ENCODE results near the gene CCIN. TPM values are rescaled to one million over a fixed set of nuclear protein-coding genes. Genes with fewer than 3 reads are reported as not detected.

Gene CCIN
- polyA plus RNA-seq, 1 of the 3 experiments (the other 2 are of a cell fraction): 0.54 TPM

- Histone ChIP-seq H3K9ac (no peak overlapping the region; the same call in 1 of the 2 replicates), H3K36me3 (replicated peaks in 1 of 2; ENCODE audit: control insufficient read depth in 1 of 2, insufficient read depth in 2 of 2, low read length in 1 of 2) (peaks cover 0 to 36% of the 10 kb centered on the region in 2 experiments), H3K4me2 (no peak overlapping the region), H3K27ac (ENCODE audit: low read depth in 2 of 2, low read length in 1 of 2) (peak overlapping the region in 1 of 2 experiments; percentile 92; a peak in 2 of 4 replicates), H2AFZ (ENCODE audit: low read depth) (no peak overlapping the region), H3K4me1 (ENCODE audit: control insufficient read depth in 1 of 2, insufficient read depth in 2 of 2, low read depth in 1 of 2, low read length in 1 of 2) (peaks cover 16 to 43% of the 10 kb centered on the region in 2 experiments; a peak in 3 of 4 replicates), H3K9me3 (no peaks in the 10 kb centered on the region), H3K79me2 (ENCODE audit: insufficient read depth) (peaks cover 3% of the 10 kb centered on the region), H3F3A (replicated peaks; ENCODE audit: insufficient read depth) (peaks cover 43% of the 10 kb centered on the region), H4K20me1 (ENCODE audit: insufficient read depth) (no peaks in the 10 kb centered on the region), H3K4me3 (ENCODE audit: low read depth in 2 of 2, low read length in 1 of 2) (no peak overlapping the region), H3K9me2 (no peaks in the 10 kb centered on the region), H3K27me3 (ENCODE audit: insufficient read depth) (no peaks in the 10 kb centered on the region)
- TF ChIP-seq RXRA (IDR thresholded peaks at IDR 0.05; ENCODE audit: borderline replicate concordance, low read depth): no peak
- ChIA-PET POLR2A (no interaction called here), CTCF (interaction anchor here (1.2 to 3.9 kb wide), 2 partner anchors 12 to 13 kb away, joined by 5 to 17 read pairs; no protein-coding TSS in a partner anchor)
- no peak for DNase-seq
- 85% methylated on average over 9 of the region's 9 CpGs for WGBS (ENCODE audit: low lambda C conversion rate)
These were observed 15.4 kb upstream of the CCIN start for GRCh38 chr9:36153746-36154145.

DNA sequence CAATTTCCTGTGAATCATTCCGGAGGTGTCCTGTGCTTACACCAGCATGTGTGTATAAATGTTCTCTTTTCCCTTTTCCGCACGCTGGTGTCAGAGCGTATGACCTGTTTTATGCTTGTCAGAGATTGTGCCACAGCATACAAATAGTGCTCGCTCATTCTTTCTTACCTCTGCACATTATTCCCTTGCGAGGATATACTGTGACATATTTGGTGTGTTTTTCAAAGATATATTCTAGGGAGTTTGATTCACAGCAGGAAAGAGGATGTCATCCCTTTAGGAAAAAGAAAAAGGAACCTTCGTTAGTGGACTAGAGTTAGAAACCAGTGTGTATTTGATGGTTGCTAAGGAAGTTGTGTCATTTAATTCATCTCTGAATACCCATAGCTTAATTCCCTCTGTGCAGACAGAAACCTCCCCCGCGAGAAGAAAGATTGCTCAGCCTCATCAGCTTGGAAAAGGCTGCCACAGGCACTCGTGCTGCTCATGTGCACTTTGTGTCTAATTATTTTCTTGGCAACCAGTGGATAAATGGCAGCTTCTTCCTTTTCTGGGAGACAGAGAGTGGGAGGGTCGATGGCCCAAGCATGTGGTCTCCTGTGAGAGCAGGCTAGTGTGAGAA, 14.7 kb upstream of the CCIN start:
- Histone ChIP-seq H3K27me3 (ENCODE audit: insufficient read depth) (no peaks in the 10 kb centered on the region), H3K36me3 (replicated peaks in 1 of 2; ENCODE audit: control insufficient read depth in 1 of 2, insufficient read depth in 2 of 2, low read length in 1 of 2) (peaks cover 0 to 39% of the 10 kb centered on the region in 2 experiments), H3K4me2 (peak overlapping the region; percentile 34; the same call in 1 of the 2 replicates), H3K4me1 (ENCODE audit: control insufficient read depth in 1 of 2, insufficient read depth in 2 of 2, low read depth in 1 of 2, low read length in 1 of 2) (peaks cover 9 to 45% of the 10 kb centered on the region in 2 experiments; a peak in 3 of 4 replicates), H3K9me2 (no peaks in the 10 kb centered on the region), H3K4me3 (ENCODE audit: low read depth in 2 of 2, low read length in 1 of 2) (no peak overlapping the region), H3F3A (replicated peaks; ENCODE audit: insufficient read depth) (peaks cover 36% of the 10 kb centered on the region), H3K9ac (peak overlapping the region; percentile 55; the same call in 1 of the 2 replicates), H3K27ac (ENCODE audit: low read depth in 2 of 2, low read length in 1 of 2) (peak overlapping the region; percentile 61 to 92), H3K79me2 (ENCODE audit: insufficient read depth) (peaks cover 3% of the 10 kb centered on the region), H2AFZ (ENCODE audit: low read depth) (peak overlapping the region; percentile 38; the same call in 1 of the 2 replicates), H4K20me1 (ENCODE audit: insufficient read depth) (no peaks in the 10 kb centered on the region), H3K9me3 (no peaks in the 10 kb centered on the region)
- ChIA-PET POLR2A (interaction anchor here (0.6 to 1.2 kb wide), 2 partner anchors 9 to 12 kb away, joined by 3 read pairs; no protein-coding TSS in a partner anchor), CTCF (interaction anchor here (1.2 to 3.9 kb wide), 2 partner anchors 11 to 13 kb away, joined by 5 to 17 read pairs; no protein-coding TSS in a partner anchor)
- TF ChIP-seq, protein P1, sequence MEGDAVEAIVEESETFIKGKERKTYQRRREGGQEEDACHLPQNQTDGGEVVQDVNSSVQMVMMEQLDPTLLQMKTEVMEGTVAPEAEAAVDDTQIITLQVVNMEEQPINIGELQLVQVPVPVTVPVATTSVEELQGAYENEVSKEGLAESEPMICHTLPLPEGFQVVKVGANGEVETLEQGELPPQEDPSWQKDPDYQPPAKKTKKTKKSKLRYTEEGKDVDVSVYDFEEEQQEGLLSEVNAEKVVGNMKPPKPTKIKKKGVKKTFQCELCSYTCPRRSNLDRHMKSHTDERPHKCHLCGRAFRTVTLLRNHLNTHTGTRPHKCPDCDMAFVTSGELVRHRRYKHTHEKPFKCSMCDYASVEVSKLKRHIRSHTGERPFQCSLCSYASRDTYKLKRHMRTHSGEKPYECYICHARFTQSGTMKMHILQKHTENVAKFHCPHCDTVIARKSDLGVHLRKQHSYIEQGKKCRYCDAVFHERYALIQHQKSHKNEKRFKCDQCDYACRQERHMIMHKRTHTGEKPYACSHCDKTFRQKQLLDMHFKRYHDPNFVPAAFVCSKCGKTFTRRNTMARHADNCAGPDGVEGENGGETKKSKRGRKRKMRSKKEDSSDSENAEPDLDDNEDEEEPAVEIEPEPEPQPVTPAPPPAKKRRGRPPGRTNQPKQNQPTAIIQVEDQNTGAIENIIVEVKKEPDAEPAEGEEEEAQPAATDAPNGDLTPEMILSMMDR (IDR thresholded peaks at IDR 0.05): no peak
- TF ChIP-seq FOXM1 (IDR thresholded peaks at IDR 0.05; ENCODE audit: low read depth) (no peak), TAF1 (IDR thresholded peaks at IDR 0.05; ENCODE audit: borderline replicate concordance, low read depth, low read length) (no peak), MXI1 (IDR thresholded peaks at IDR 0.05; ENCODE audit: low read depth, low read length) (peak; percentile 53; the same call in 1 of the 2 replicates)
- WGBS (ENCODE audit: low lambda C conversion rate): 42% methylated on average over 11 of the region's 11 CpGs
- DNase-seq: no peak

GRCh38 chr9:36156116-36156515, 13.1 kb upstream of the CCIN start:
- peaks cover 9 to 34% of the 10 kb centered on the region in 2 experiments; a peak in 3 of 4 replicates for H3K4me1 ChIP-seq (ENCODE audit: control insufficient read depth in 1 of 2, insufficient read depth in 2 of 2, low read depth in 1 of 2, low read length in 1 of 2)
- H3K4me3 ChIP-seq (ENCODE audit: low read depth in 2 of 2, low read length in 1 of 2): no peak overlapping the region
- H3K9me2 ChIP-seq: no peaks in the 10 kb centered on the region
- WGBS (ENCODE audit: low lambda C conversion rate): 98% methylated on average over 6 of the region's 6 CpGs
- no peak overlapping the region for H3K4me2 ChIP-seq
- no peaks in the 10 kb centered on the region for H4K20me1 ChIP-seq (ENCODE audit: insufficient read depth)
- H3K27me3 ChIP-seq (ENCODE audit: insufficient read depth): no peaks in the 10 kb centered on the region
- peaks cover 0 to 38% of the 10 kb centered on the region in 2 experiments for H3K36me3 ChIP-seq (replicated peaks in 1 of 2; ENCODE audit: control insufficient read depth in 1 of 2, insufficient read depth in 2 of 2, low read length in 1 of 2)
- no peak overlapping the region for H3K9ac ChIP-seq
- no peak for DNase-seq
- H3K9me3 ChIP-seq: no peaks in the 10 kb centered on the region
- peaks cover 3% of the 10 kb centered on the region for H3K79me2 ChIP-seq (ENCODE audit: insufficient read depth)
- H3F3A ChIP-seq (replicated peaks; ENCODE audit: insufficient read depth): peaks cover 36% of the 10 kb centered on the region
- no peak overlapping the region for H2AFZ ChIP-seq (ENCODE audit: low read depth)
- POLR2A ChIA-PET: no interaction called here
- H3K27ac ChIP-seq (ENCODE audit: low read depth in 2 of 2, low read length in 1 of 2): no peak overlapping the region
- CTCF ChIA-PET: interaction anchor here (2.0 to 3.9 kb wide), 2 partner anchors 10 to 147 kb away, joined by 4 to 17 read pairs; no protein-coding TSS in a partner anchor
- TF ChIP-seq EZH2phosphoT487 (IDR thresholded peaks at IDR 0.05; ENCODE audit: borderline replicate concordance, low read depth) (no peak), NFIC (IDR thresholded peaks at IDR 0.05; ENCODE audit: borderline replicate concordance) (no peak), TCF12 (IDR thresholded peaks at IDR 0.05) (no peak), SMC3 (IDR thresholded peaks at IDR 0.05; ENCODE audit: low read depth, low read length) (no peak), RFX5 (IDR thresholded peaks at IDR 0.05; ENCODE audit: low read length) (no peak), JUND (IDR thresholded peaks at IDR 0.05) (no peak), RXRA (IDR thresholded peaks at IDR 0.05; ENCODE audit: borderline replicate concordance, low read depth) (no peak), RAD21 (IDR thresholded peaks at IDR 0.05; ENCODE audit: low read length) (no peak), POLR2AphosphoS5 (IDR thresholded peaks at IDR 0.05; ENCODE audit: low read depth, low read length) (no peak), MEF2A (IDR thresholded peaks at IDR 0.05; ENCODE audit: borderline replicate concordance, low read depth) (no peak), IRF3 (IDR thresholded peaks at IDR 0.05; ENCODE audit: low read depth, low read length) (no peak)
- TF ChIP-seq, protein P2, sequence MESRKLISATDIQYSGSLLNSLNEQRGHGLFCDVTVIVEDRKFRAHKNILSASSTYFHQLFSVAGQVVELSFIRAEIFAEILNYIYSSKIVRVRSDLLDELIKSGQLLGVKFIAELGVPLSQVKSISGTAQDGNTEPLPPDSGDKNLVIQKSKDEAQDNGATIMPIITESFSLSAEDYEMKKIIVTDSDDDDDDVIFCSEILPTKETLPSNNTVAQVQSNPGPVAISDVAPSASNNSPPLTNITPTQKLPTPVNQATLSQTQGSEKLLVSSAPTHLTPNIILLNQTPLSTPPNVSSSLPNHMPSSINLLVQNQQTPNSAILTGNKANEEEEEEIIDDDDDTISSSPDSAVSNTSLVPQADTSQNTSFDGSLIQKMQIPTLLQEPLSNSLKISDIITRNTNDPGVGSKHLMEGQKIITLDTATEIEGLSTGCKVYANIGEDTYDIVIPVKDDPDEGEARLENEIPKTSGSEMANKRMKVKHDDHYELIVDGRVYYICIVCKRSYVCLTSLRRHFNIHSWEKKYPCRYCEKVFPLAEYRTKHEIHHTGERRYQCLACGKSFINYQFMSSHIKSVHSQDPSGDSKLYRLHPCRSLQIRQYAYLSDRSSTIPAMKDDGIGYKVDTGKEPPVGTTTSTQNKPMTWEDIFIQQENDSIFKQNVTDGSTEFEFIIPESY (IDR thresholded peaks at IDR 0.05; ENCODE audit: borderline replicate concordance, low read depth): no peak

Measured in SK-N-SH (cell line).